PC-9 (cell line): ENCODE results near the gene EVI5. TPM values are rescaled to one million over a fixed set of nuclear protein-coding genes. Genes with fewer than 3 reads are reported as not detected.

Source experiments
- BruUV-seq: library from RNA; stranded (reverse); fragments of 400-500 nt; replicated peaks from 2 replicates; lab custom pipeline; 2021; lab: Mats Ljungman, UMichigan
- CTCF ChIA-PET: fragments of 300-600 bp; sonication (Branson Sonifier 250); formaldehyde crosslinking; loops from one replicate; lab custom pipeline; 2022; ENCODE audit warnings: antibody characterized with exemption; lab: Charles Lee
- POLR2A ChIA-PET: fragments of 300-600 bp; sonication (Branson Sonifier 250); formaldehyde crosslinking; loops from one replicate; lab custom pipeline; 2022; ENCODE audit warnings: antibody characterized with exemption; ENCODE audit not compliant: unreplicated experiment; lab: Charles Lee
- DNase-seq, 2 experiments: peaks; one replicate each; pipeline versions ENCODE4 v3.0.0 to v3.0.0-alpha.2; 2015 to 2022; ENCODE audit warnings: mixed read lengths in 1 of 2
- H2AFZ ChIP-seq: fragments of 200-600 bp; sonication (generic); 2 replicates; pipeline ENCODE4 v1.8.1; 2017; ENCODE audit warnings: antibody characterized with exemption
- H3F3A ChIP-seq: fragments of 200-600 bp; sonication (generic); 2 replicates; pipeline ENCODE4 v1.8.1; 2017; ENCODE audit warnings: antibody characterized with exemption, mild to moderate bottlenecking, low read depth; ENCODE audit not compliant: insufficient read depth
- H3K27ac ChIP-seq: fragments of 200-600 bp; sonication (generic); 2 replicates; pipeline ENCODE4 v1.6.1; 2016; ENCODE audit warnings: mixed run types
- H3K27me3 ChIP-seq: fragments of 200-600 bp; sonication (generic); 2 replicates; pipeline ENCODE4 v1.6.1; 2016; ENCODE audit warnings: low read depth, mixed run types; ENCODE audit not compliant: insufficient read depth
- H3K36me3 ChIP-seq: fragments of 200-600 bp; sonication (generic); 2 replicates; pipeline ENCODE4 v1.6.1; 2016; ENCODE audit warnings: low read depth, mixed run types
- H3K4me1 ChIP-seq: fragments of 200-600 bp; sonication (generic); replicated peaks from 2 replicates; pipeline ENCODE4 v1.6.1; 2016; ENCODE audit warnings: mixed run types; ENCODE audit not compliant: insufficient read depth
- H3K4me2 ChIP-seq: fragments of 200-600 bp; sonication (generic); 2 replicates; pipeline ENCODE4 v1.6.1; 2017; ENCODE audit warnings: mixed run types
- H3K4me3 ChIP-seq: fragments of 200-600 bp; sonication (generic); 2 replicates; pipeline ENCODE4 v1.6.1; 2016; ENCODE audit warnings: mixed run types
- H3K79me2 ChIP-seq: fragments of 200-600 bp; sonication (generic); 2 replicates; pipeline ENCODE4 v1.6.1; 2017; ENCODE audit warnings: low read depth, mixed run types
- H3K9me2 ChIP-seq: fragments of 200-600 bp; sonication (generic); 2 replicates; pipeline ENCODE4 v1.8.1; 2017; ENCODE audit warnings: mild to moderate bottlenecking; ENCODE audit not compliant: insufficient read depth
- H3K9me3 ChIP-seq: fragments of 200-600 bp; sonication (generic); 2 replicates; pipeline ENCODE4 v1.8.1; 2016; ENCODE audit warnings: low read depth; ENCODE audit not compliant: insufficient read depth
- H4K20me1 ChIP-seq: fragments of 200-600 bp; sonication (generic); 2 replicates; pipeline ENCODE4 v1.8.1; 2017; ENCODE audit not compliant: insufficient read depth
- EZH2 ChIP-seq: fragments of 200-600 bp; sonication (generic); IDR thresholded peaks from 2 replicates; pipeline ENCODE4 v1.8.0; 2017; ENCODE audit warnings: antibody characterized with exemption, low read depth
- intact Hi-C: fragments of 100-400 bp; cut with micrococcal nuclease; formaldehyde crosslinking; loops from one replicate; pipeline ENCODE4 v1.10.0; 2022; ENCODE audit not compliant: unreplicated experiment
- total RNA-seq: library from RNA; stranded (reverse); gene quantifications from 2 replicates; pipeline ENCODE4 v1.2.3, GENCODE V29; 2021
- TF ChIP-seq, protein P1 (sequence below): fragments of 200-600 bp; sonication (generic); conservative IDR thresholded peaks from 2 replicates; pipeline ENCODE4 v1.6.1; 2017; ENCODE audit warnings: mixed run types, antibody characterized with exemption, mild to moderate bottlenecking, moderate library complexity

Gene EVI5
- total RNA-seq, 1 experiment from 2014 or later: 32.0 TPM

DNA sequence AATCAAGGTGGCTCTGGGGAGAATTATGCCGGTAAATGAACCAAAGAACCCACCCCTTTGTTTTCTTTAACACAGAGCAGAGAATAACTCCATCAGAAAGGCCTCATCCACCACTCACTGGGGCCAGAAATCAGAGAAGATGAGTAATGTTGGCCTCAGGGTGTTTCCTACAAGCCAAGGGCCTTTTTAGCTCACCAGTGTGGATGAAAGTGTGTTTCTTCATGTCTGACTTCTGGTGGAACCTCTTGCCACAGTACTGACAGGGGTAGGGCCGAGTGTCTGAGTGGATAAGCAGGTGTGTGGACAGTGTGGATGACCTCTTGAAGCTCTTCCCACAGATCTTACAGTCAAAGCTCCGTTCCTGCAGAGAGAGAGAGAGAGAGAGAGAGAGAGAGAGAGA lies 306.5 kb downstream of the EVI5 start:
- ChIA-PET CTCF (no interaction called here), POLR2A (no interaction called here)
- intact Hi-C loops: no loop called here
- no TSS peak for BruUV-seq
- Histone ChIP-seq H3K27ac (no peak overlapping the region), H3K36me3 (no peaks in the 10 kb centered on the region), H3K9me2 (no peaks in the 10 kb centered on the region), H3K4me1 (no peaks in the 10 kb centered on the region), H3K27me3 (peaks cover 9% of the 10 kb centered on the region; the same call in 1 of the 2 replicates), H3K4me2 (no peak overlapping the region), H3K9me3 (peaks cover 4% of the 10 kb centered on the region; the same call in 1 of the 2 replicates), H4K20me1 (no peaks in the 10 kb centered on the region), H3K4me3 (no peak overlapping the region), H3K79me2 (no peaks in the 10 kb centered on the region), H2AFZ (no peak overlapping the region), H3F3A (no peaks in the 10 kb centered on the region)
- no peak for TF ChIP-seq EZH2
- no peak for DNase-seq

DNA sequence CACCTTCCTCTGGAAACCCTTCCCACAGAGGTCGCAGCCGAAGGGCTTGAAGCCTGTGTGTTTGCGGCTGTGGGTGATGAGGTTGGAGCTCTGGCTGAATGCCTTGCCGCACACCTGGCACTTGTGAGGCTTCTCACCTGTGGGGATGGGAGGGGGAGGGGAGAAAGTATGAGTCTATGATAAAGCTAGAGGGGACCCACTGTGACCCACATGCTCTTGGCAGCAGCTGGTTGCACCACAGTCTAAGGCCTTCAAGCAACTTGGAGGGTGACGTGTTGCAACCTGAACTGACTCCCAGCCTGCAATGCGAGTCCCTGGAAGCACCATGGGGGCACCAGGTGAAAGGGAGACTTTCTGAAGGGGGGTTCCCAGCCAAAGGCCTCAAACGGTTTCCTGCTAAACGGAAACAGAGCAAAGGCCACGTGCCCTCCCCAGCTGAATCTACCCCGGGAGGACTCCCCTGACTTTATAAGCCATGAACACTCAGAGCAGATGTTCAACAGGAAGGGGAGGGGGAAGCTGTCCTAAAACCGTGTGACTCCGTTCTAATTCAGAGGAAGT lies 308.8 kb downstream of the EVI5 start:
- intact Hi-C loops: no loop called here
- TF ChIP-seq, protein P1, sequence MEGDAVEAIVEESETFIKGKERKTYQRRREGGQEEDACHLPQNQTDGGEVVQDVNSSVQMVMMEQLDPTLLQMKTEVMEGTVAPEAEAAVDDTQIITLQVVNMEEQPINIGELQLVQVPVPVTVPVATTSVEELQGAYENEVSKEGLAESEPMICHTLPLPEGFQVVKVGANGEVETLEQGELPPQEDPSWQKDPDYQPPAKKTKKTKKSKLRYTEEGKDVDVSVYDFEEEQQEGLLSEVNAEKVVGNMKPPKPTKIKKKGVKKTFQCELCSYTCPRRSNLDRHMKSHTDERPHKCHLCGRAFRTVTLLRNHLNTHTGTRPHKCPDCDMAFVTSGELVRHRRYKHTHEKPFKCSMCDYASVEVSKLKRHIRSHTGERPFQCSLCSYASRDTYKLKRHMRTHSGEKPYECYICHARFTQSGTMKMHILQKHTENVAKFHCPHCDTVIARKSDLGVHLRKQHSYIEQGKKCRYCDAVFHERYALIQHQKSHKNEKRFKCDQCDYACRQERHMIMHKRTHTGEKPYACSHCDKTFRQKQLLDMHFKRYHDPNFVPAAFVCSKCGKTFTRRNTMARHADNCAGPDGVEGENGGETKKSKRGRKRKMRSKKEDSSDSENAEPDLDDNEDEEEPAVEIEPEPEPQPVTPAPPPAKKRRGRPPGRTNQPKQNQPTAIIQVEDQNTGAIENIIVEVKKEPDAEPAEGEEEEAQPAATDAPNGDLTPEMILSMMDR: no peak
- TF ChIP-seq EZH2: no peak
- CTCF ChIA-PET: no interaction called here

DNA sequence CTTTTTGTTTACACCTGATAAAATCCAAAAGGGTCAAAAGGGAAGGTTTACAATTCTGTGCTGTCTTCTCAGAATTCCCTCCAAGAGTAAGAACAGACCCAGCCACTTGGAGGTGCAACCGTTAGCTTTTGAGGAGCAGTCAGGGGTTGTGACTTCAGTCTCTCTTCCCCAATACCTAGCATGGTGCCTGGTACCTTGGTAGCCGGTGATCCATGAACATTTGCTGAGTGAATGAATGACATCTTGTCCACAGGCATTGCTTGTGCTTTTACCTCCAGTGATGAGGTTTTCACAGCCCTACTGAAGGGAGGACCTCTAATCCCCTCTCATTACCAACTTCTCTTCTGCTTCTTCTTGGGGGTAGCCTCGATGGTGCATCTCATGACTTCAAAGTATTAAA lies 309.9 kb downstream of the EVI5 start:
- intact Hi-C loops: no loop called here
- TF ChIP-seq, protein P1: no peak
- no peak for TF ChIP-seq EZH2
- Histone ChIP-seq H3K4me1 (no peaks in the 10 kb centered on the region), H3K27me3 (no peaks in the 10 kb centered on the region), H3K4me3 (no peak overlapping the region), H4K20me1 (no peaks in the 10 kb centered on the region), H2AFZ (no peak overlapping the region), H3K27ac (no peak overlapping the region), H3F3A (no peaks in the 10 kb centered on the region), H3K4me2 (no peak overlapping the region), H3K9me3 (peaks cover 4% of the 10 kb centered on the region; the same call in 1 of the 2 replicates), H3K9me2 (no peaks in the 10 kb centered on the region), H3K36me3 (no peaks in the 10 kb centered on the region), H3K79me2 (no peaks in the 10 kb centered on the region)
- no TSS peak for BruUV-seq
- ChIA-PET POLR2A (no interaction called here), CTCF (no interaction called here)
- no peak for DNase-seq

More for the DNA sequence above, 308.8 kb downstream of the EVI5 start:
- DNase-seq: no peak
- no peaks in the 10 kb centered on the region for H4K20me1 ChIP-seq
- H3K4me2 ChIP-seq: no peak overlapping the region
- H3K4me3 ChIP-seq: no peak overlapping the region
- no peaks in the 10 kb centered on the region for H3K9me2 ChIP-seq
- peaks cover 4% of the 10 kb centered on the region; the same call in 1 of the 2 replicates for H3K9me3 ChIP-seq
- H3K27ac ChIP-seq: no peak overlapping the region
- no peaks in the 10 kb centered on the region for H3F3A ChIP-seq
- no peaks in the 10 kb centered on the region for H3K4me1 ChIP-seq
- BruUV-seq: no TSS peak
- POLR2A ChIA-PET: no interaction called here
- no peaks in the 10 kb centered on the region for H3K36me3 ChIP-seq
- no peaks in the 10 kb centered on the region for H3K79me2 ChIP-seq
- no peak overlapping the region for H2AFZ ChIP-seq
- H3K27me3 ChIP-seq: no peaks in the 10 kb centered on the region
